GM12865 (cell line): ENCODE data around the gene KRT81.

Source experiments
- DNase-seq: peaks from one replicate; pipeline ENCODE4 v3.0.0; 2010; ENCODE audit warnings: low read depth
- H3K4me3 ChIP-seq: 2 replicates; pipeline ENCODE4 v1.5.1; 2011; ENCODE audit warnings: mild to moderate bottlenecking, low read depth, low read length, control low read depth
- CTCF ChIP-seq: IDR thresholded peaks from 2 replicates; pipeline ENCODE4 v1.5.1; 2011; ENCODE audit warnings: low read length, control low read depth, low read depth, inconsistent platforms; ENCODE audit not compliant: insufficient read depth; ENCODE audit errors: missing control alignments

KRT81 gene

GRCh38 chr12:52323416-52324152 is 32.2 kb upstream of the KRT81 start:
- H3K4me3 ChIP-seq, result no peak overlapping the region
- TF ChIP-seq CTCF, result no peak
- no peak for DNase-seq

GRCh38 chr12:52323001-52323400 is 31.7 kb upstream of the KRT81 start:
- no peak for DNase-seq
- no peak for TF ChIP-seq CTCF
- no peak overlapping the region for H3K4me3 ChIP-seq

- H3K4me3 ChIP-seq, result no peak overlapping the region
- no peak for DNase-seq
- TF ChIP-seq CTCF, result no peak
These were observed 30.7 kb upstream of the KRT81 start for GRCh38 chr12:52322069-52322468.

GRCh38 chr12:52321418-52321817 is 30.1 kb upstream of the KRT81 start:
- H3K4me3 ChIP-seq, result no peak overlapping the region
- no peak for TF ChIP-seq CTCF
- no peak for DNase-seq

- no peak for DNase-seq
- H3K4me3 ChIP-seq, result no peak within 1 kb of the TSS
- TF ChIP-seq CTCF, result no peak
These were observed 29.6 kb upstream of the KRT81 start, which contains the start of gene KRT83 for GRCh38 chr12:52320784-52321400. KRT83 (minus strand) TSS chr12:52321398; CDS start chr12:52321335, 63 bp downstream.

DNA sequence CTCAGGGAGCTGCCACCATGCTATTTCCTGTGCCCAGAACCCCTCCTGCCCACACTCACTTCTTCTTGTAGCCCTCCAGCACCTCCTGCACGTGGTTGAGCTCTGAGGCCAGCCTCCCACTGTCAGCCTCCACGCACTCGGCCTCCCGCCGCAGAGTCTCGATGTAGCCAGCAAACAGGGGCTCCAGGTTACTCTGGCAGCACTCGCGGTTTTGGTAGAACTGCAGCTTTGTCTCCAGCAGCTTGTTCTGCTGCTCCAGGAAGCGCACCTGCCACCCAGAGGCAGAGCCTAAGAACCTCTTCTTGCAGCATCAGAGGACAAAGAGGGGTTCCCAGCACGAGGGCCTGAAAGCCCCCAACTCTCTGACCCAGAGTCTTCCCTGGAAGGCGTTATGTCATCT is 27.8 kb upstream of the KRT81 start:
- H3K4me3 ChIP-seq, result no peak overlapping the region
- no peak for TF ChIP-seq CTCF
- DNase-seq, result no peak
